SU-DHL-6 (cell line): ENCODE results near the gene SLC25A42.

Source experiments
- H2AFZ ChIP-seq: fragments of 200-600 bp; sonication (generic); 2 replicates; pipeline ENCODE4 v1.6.1; 2014; ENCODE audit warnings: low read depth, mild to moderate bottlenecking, moderate library complexity, mixed read lengths, antibody characterized with exemption, low read length; ENCODE audit not compliant: severe bottlenecking
- H3F3A ChIP-seq: fragments of 200-600 bp; shearing (Covaris generic); 2 replicates; pipeline ENCODE4 v1.6.0; 2016; ENCODE audit warnings: antibody characterized with exemption, mild to moderate bottlenecking; ENCODE audit not compliant: insufficient read depth
- H3K27ac ChIP-seq: fragments of 200-600 bp; sonication (generic); 2 replicates; pipeline ENCODE4 v1.5.1; 2016; ENCODE audit warnings: low read depth, mild to moderate bottlenecking, low read length, moderate library complexity, mixed read lengths
- H3K27me3 ChIP-seq: fragments of 200-600 bp; sonication (generic), shearing (Covaris generic); 2 replicates; pipeline ENCODE4 v1.6.0; 2014; ENCODE audit warnings: mild to moderate bottlenecking, low read length
- H3K36me3 ChIP-seq: fragments of 200-600 bp; sonication (generic); 2 replicates; pipeline ENCODE4 v1.6.1; 2014; ENCODE audit warnings: mild to moderate bottlenecking, low read length, mixed read lengths
- H3K4me2 ChIP-seq: fragments of 300-600, 200-600 bp; shearing (Covaris generic), sonication (generic); 2 replicates; pipeline ENCODE4 v1.6.0; 2014; ENCODE audit warnings: low read length, low read depth, mild to moderate bottlenecking; ENCODE audit not compliant: poor library complexity, severe bottlenecking
- H3K4me3 ChIP-seq: fragments of 200-600 bp; sonication (generic); 2 replicates; pipeline ENCODE4 v1.5.1; 2014; ENCODE audit warnings: antibody characterized with exemption, low read length, mild to moderate bottlenecking, mixed read lengths; ENCODE audit not compliant: insufficient read depth, poor library complexity, severe bottlenecking
- H3K79me2 ChIP-seq: fragments of 200-600 bp; sonication (generic); 2 replicates; pipeline ENCODE4 v1.6.1; 2014; ENCODE audit warnings: mild to moderate bottlenecking, low read length, moderate library complexity; ENCODE audit not compliant: insufficient read depth
- H3K9ac ChIP-seq: fragments of 200-600 bp; sonication (generic); 2 replicates; pipeline ENCODE4 v1.7.0; 2014; ENCODE audit warnings: mild to moderate bottlenecking, low read length
- H3K9me2 ChIP-seq: fragments of 200-600 bp; sonication (generic); replicated peaks from 2 replicates; pipeline ENCODE4 v1.6.1; 2014; ENCODE audit warnings: low read length; ENCODE audit not compliant: insufficient read depth
- H3K9me3 ChIP-seq: fragments of 200-600 bp; sonication (generic); 2 replicates; pipeline ENCODE4 v1.6.1; 2014; ENCODE audit warnings: low read length, mixed read lengths; ENCODE audit not compliant: insufficient read depth
- H4K20me1 ChIP-seq: fragments of 200-600 bp; sonication (generic); 2 replicates; pipeline ENCODE4 v1.6.1; 2014; ENCODE audit warnings: low read depth, mild to moderate bottlenecking, antibody characterized with exemption, low read length, moderate library complexity, mixed read lengths
- CTCF ChIP-seq: fragments of 200-600 bp; sonication (generic); IDR thresholded peaks from one replicate; pipeline ENCODE4 v1.5.1; 2017; ENCODE audit warnings: antibody characterized with exemption, mild to moderate bottlenecking, low read length, moderate library complexity; ENCODE audit not compliant: insufficient read depth, poor library complexity, severe bottlenecking
- EZH2phosphoT487 ChIP-seq: fragments of 200-600 bp; sonication (generic), shearing (Covaris generic); conservative IDR thresholded peaks from 2 replicates; pipeline ENCODE4 v1.6.1; 2018; ENCODE audit warnings: mild to moderate bottlenecking, antibody characterized with exemption, low read length, moderate library complexity, mixed read lengths

Gene SLC25A42

GRCh38 chr19:19149435-19149834, 85.6 kb downstream of the SLC25A42 start:
- Histone ChIP-seq H3K36me3 (peaks cover 10% of the 10 kb centered on the region), H3K9ac (no peak overlapping the region), H3K27me3 (no peaks in the 10 kb centered on the region), H4K20me1 (no peaks in the 10 kb centered on the region; the same call in 1 of the 2 replicates), H3K9me2 (no peaks in the 10 kb centered on the region), H3K27ac (peak overlapping the region; percentile 46), H3K4me3 (no peak overlapping the region), H3K79me2 (peaks cover 20% of the 10 kb centered on the region), H2AFZ (no peak overlapping the region), H3K4me2 (no peak overlapping the region), H3K9me3 (no peaks in the 10 kb centered on the region), H3F3A (peaks cover 73% of the 10 kb centered on the region)
- TF ChIP-seq CTCF = no peak
- TF ChIP-seq EZH2phosphoT487 = no peak

DNA sequence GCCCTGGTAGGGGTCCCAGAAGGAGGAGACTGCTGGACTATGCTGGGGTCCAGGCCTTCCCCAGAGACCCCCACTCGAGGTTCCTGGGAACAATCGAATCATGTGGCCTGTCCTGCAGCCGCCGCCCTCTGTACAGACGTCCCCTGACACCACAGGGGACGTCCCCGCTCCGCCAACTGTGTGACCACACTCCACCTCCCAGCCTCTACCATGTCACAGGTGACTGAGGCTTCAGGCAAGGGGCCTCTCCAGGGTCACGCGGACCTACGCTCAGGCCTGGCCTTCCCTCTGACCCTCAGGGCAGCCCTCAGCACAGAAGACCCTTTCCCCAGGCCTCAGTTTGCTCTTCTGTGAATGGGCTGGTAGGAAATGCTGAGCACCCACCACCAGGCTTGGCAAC, 87.6 kb downstream of the SLC25A42 start:
- H3K9ac ChIP-seq = peak overlapping the region; percentile 25; the same call in 1 of the 2 replicates
- H3K27me3 ChIP-seq = no peaks in the 10 kb centered on the region
- H3K27ac ChIP-seq = peak overlapping the region; percentile 99
- H3K79me2 ChIP-seq = peaks cover 29% of the 10 kb centered on the region
- H2AFZ ChIP-seq = no peak overlapping the region
- H3K36me3 ChIP-seq = peaks cover 10% of the 10 kb centered on the region
- peaks cover 72% of the 10 kb centered on the region for H3F3A ChIP-seq
- no peaks in the 10 kb centered on the region for H3K9me2 ChIP-seq
- no peak for TF ChIP-seq EZH2phosphoT487
- TF ChIP-seq CTCF = no peak
- no peaks in the 10 kb centered on the region; the same call in 1 of the 2 replicates for H4K20me1 ChIP-seq
- H3K4me3 ChIP-seq = no peak overlapping the region
- H3K4me2 ChIP-seq = peak overlapping the region; percentile 0
- no peaks in the 10 kb centered on the region for H3K9me3 ChIP-seq

- no peaks in the 10 kb centered on the region for H3K9me3 ChIP-seq
- peak overlapping the region; percentile 43 for H3K4me2 ChIP-seq
- H2AFZ ChIP-seq = no peak overlapping the region
- TF ChIP-seq CTCF (no peak), EZH2phosphoT487 (no peak)
- no peaks in the 10 kb centered on the region for H3K27me3 ChIP-seq
- H3K79me2 ChIP-seq = peaks cover 36% of the 10 kb centered on the region
- H3F3A ChIP-seq = peaks cover 72% of the 10 kb centered on the region
- peak overlapping the region; percentile 99 for H3K27ac ChIP-seq
- H3K9ac ChIP-seq = peak overlapping the region; percentile 42
- H3K9me2 ChIP-seq = no peaks in the 10 kb centered on the region
- H4K20me1 ChIP-seq = no peaks in the 10 kb centered on the region; the same call in 1 of the 2 replicates
- peaks cover 4% of the 10 kb centered on the region for H3K36me3 ChIP-seq
- H3K4me3 ChIP-seq = no peak overlapping the region
These were observed 89.0 kb downstream of the SLC25A42 start for GRCh38 chr19:19152668-19153384.
